CD8-positive, alpha-beta memory T cell (primary cell): ENCODE measurements around the gene TGFB1I1. TPM values are rescaled to one million over a fixed set of nuclear protein-coding genes. Genes with fewer than 3 reads are reported as not detected.
"Not testable (repeated sequence)": the region's sequence is repeated elsewhere in the genome, so short reads cannot be mapped to it uniquely, and the experiment has no call there.

Experiments
- CTCF ChIA-PET: fragments of 350-600 bp; sonication (Branson Sonifier 250); formaldehyde crosslinking; loops from one replicate; lab custom pipeline; 2021; ENCODE audit warnings: antibody characterized with exemption; lab: Charles Lee
- POLR2A ChIA-PET: fragments of 350-600 bp; sonication (Branson Sonifier 250); formaldehyde crosslinking; loops from one replicate; lab custom pipeline; 2021; ENCODE audit warnings: antibody characterized with exemption; lab: Charles Lee
- DNase-seq, 5 donors: peaks; one replicate each; pipeline versions ENCODE4 v3.0.0 to v3.0.0-alpha.2; 2020 to 2022; ENCODE audit warnings: mixed read lengths in 1 of 5
- H3K27ac ChIP-seq: one replicate; pipeline ENCODE4 v1.7.0; 2013; ENCODE audit warnings: low read depth, mild to moderate bottlenecking, low read length, moderate library complexity
- H3K27me3 ChIP-seq: 2 replicates; pipeline ENCODE4 v1.7.0; 2013; ENCODE audit warnings: low read length, mild to moderate bottlenecking; ENCODE audit not compliant: insufficient read depth, poor library complexity, severe bottlenecking
- H3K36me3 ChIP-seq: 2 replicates; pipeline ENCODE4 v1.7.0; 2013; ENCODE audit warnings: mild to moderate bottlenecking, low read length, moderate library complexity; ENCODE audit not compliant: insufficient read depth
- H3K4me1 ChIP-seq: 2 replicates; pipeline ENCODE4 v1.7.0; 2013; ENCODE audit warnings: mild to moderate bottlenecking, low read length, moderate library complexity; ENCODE audit not compliant: insufficient read depth
- H3K4me3 ChIP-seq: 2 replicates; pipeline ENCODE4 v1.7.0; 2013; ENCODE audit warnings: mild to moderate bottlenecking, low read length
- H3K9me3 ChIP-seq: 2 replicates; pipeline ENCODE4 v1.7.0; 2013; ENCODE audit warnings: mild to moderate bottlenecking, low read length
- H3K27ac Mint-ChIP-seq, 8 donors: one replicate each; pipeline ENCODE4 v1.8.0; 2020 to 2021; ENCODE audit warnings: mixed read lengths in 8 of 8, mild to moderate bottlenecking in 6 of 8, inconsistent platforms in 3 of 8, moderate library complexity in 3 of 8
- H3K27me3 Mint-ChIP-seq, 2 donors: one replicate each; pipeline ENCODE4 v1.8.0; 2020 to 2021; ENCODE audit warnings: mixed read lengths in 2 of 2, mild to moderate bottlenecking in 1 of 2, moderate library complexity in 1 of 2
- H3K36me3 Mint-ChIP-seq, 3 donors: one replicate each; pipeline ENCODE4 v1.8.0; 2020 to 2021; ENCODE audit warnings: mixed read lengths in 3 of 3, inconsistent platforms in 1 of 3, mild to moderate bottlenecking in 1 of 3
- H3K4me1 Mint-ChIP-seq, 3 donors: one replicate each; pipeline ENCODE4 v1.8.0; 2020 to 2021; ENCODE audit warnings: mixed read lengths in 3 of 3, inconsistent platforms in 1 of 3, mild to moderate bottlenecking in 1 of 3
- H3K4me3 Mint-ChIP-seq, 7 donors: one replicate each; pipeline ENCODE4 v1.8.0; 2020 to 2021; ENCODE audit warnings: mixed read lengths in 7 of 7, mild to moderate bottlenecking in 6 of 7, moderate library complexity in 4 of 7, inconsistent platforms in 2 of 7
- H3K9me3 Mint-ChIP-seq, 5 donors: one replicate each; pipeline ENCODE4 v1.8.0; 2020 to 2022; ENCODE audit warnings: mixed read lengths in 5 of 5, mild to moderate bottlenecking in 3 of 5, moderate library complexity in 2 of 5, inconsistent platforms in 1 of 5
- polyA plus RNA-seq: library from polyadenylated mRNA; unstranded; fragments of 300-500 nt; fragmentation: Illumina TruSeq; gene quantifications from one replicate; pipeline ENCODE4 v1.2.3, GENCODE V29; 2021
- total RNA-seq, 2 experiments: library from RNA; stranded (reverse); gene quantifications; one replicate each; pipeline ENCODE4 v1.2.3, GENCODE V29; 2021

The TGFB1I1 gene
- total and polyA plus RNA-seq, 3 experiments from 2014 or later, result 0.59 to 1.1 TPM; not detected in 1

DNA sequence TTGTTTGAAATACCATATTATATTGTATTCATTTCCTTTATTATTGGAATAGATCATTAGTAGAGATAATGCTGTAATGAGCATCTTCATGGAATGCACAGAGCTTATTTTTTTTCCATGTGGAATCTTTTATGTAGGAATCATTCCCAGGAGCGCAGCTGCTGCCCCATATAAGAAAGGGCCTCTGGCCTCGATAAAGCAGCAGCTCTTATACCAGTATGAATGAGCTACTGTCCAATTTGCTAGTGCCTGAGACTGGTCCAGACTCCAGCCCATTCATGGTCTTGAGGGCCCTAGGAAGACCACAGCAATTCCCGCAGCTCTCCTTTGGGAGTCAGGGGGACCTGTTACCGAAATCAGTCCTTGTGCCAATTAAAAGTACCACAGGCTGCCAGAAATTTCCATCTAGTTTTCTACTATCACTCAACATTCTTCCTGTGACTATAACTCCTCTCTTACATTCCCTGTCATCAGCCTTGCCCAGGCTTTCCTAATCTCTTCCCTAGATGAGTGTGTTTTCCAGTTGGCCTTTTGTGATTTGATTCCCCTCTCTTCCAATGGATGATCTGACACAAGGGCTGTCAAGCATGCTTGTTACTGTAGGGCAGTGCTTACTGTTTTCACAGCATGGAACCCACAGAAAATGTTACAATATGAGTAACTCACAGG, 31.3 kb upstream of the TGFB1I1 start:
- Histone ChIP-seq H3K27me3 (no peaks in the 10 kb centered on the region), H3K27ac (no peak overlapping the region), H3K4me1 (no peaks in the 10 kb centered on the region), H3K36me3 (no peaks in the 10 kb centered on the region), H3K4me3 (no peak overlapping the region), H3K9me3 (no peaks in the 10 kb centered on the region)
- Mint-ChIP-seq H3K36me3 (peaks cover 0 to 2% (median 0%) of the 10 kb centered on the region in 3 donors), H3K9me3 (no peaks in the 10 kb centered on the region), H3K27ac (peak overlapping the region in 1 of 8 donors; percentile 2), H3K4me1 (peaks cover 12 to 19% (median 18%) of the 10 kb centered on the region in 3 donors), H3K27me3 (peaks cover 0 to 3% of the 10 kb centered on the region in 2 donors), H3K4me3 (peak overlapping the region in 3 of 7 donors; percentile 34 to 84 (median 40))
- ChIA-PET CTCF (interaction anchor here (1.6 to 3.3 kb wide), 3 partner anchors 9 to 458 kb away, joined by 3 to 17 read pairs (median 3); no protein-coding TSS in a partner anchor), POLR2A (no interaction called here)
- no peak for DNase-seq

- CTCF ChIA-PET, result interaction anchor here (0.7 to 3.3 kb wide), 13 partner anchors 9 to 490 kb away, joined by 3 to 24 read pairs (median 4); partner anchors contain the start of genes ARMC5 and HSD3B7
- no peaks in the 10 kb centered on the region for H3K9me3 Mint-ChIP-seq
- peaks cover 0 to 3% of the 10 kb centered on the region in 2 donors for H3K27me3 Mint-ChIP-seq
- POLR2A ChIA-PET, result interaction anchor here (0.8 to 1.8 kb wide), 2 partner anchors 17 to 262 kb away, joined by 4 to 6 read pairs; partner anchors contain the start of gene FUS
- H3K36me3 ChIP-seq, result no peaks in the 10 kb centered on the region
- H3K27me3 ChIP-seq, result no peaks in the 10 kb centered on the region
- no peak overlapping the region for H3K4me3 ChIP-seq
- no peak for DNase-seq
- H3K9me3 ChIP-seq, result no peaks in the 10 kb centered on the region
- H3K27ac ChIP-seq, result no peak overlapping the region
- peaks cover 0 to 2% (median 0%) of the 10 kb centered on the region in 3 donors for H3K36me3 Mint-ChIP-seq
- peak overlapping the region; percentile 66 to 84 (median 78) for H3K4me3 Mint-ChIP-seq
- peak overlapping the region in 2 of 8 donors; percentile 58 to 59 for H3K27ac Mint-ChIP-seq
- peaks cover 12 to 19% (median 18%) of the 10 kb centered on the region in 3 donors for H3K4me1 Mint-ChIP-seq
- no peaks in the 10 kb centered on the region for H3K4me1 ChIP-seq
These were observed 30.0 kb upstream of the TGFB1I1 start for GRCh38 chr16:31441956-31442355.

- H3K9me3 Mint-ChIP-seq, H3K36me3 Mint-ChIP-seq, H3K27me3 ChIP-seq, POLR2A ChIA-PET, CTCF ChIA-PET, H3K9me3 ChIP-seq, H3K4me3 Mint-ChIP-seq, DNase-seq, H3K4me3 ChIP-seq, H3K4me1 ChIP-seq, H3K36me3 ChIP-seq, H3K27ac ChIP-seq, H3K27me3 Mint-ChIP-seq: not testable (repeated sequence)
- H3K4me1 Mint-ChIP-seq, result peaks cover 6 to 15% (median 11%) of the 10 kb centered on the region in 3 donors
- peak overlapping the region in 2 of 8 donors; percentile 3 to 75 for H3K27ac Mint-ChIP-seq
These were observed 26.0 kb upstream of the TGFB1I1 start for GRCh38 chr16:31445931-31446330.

DNA sequence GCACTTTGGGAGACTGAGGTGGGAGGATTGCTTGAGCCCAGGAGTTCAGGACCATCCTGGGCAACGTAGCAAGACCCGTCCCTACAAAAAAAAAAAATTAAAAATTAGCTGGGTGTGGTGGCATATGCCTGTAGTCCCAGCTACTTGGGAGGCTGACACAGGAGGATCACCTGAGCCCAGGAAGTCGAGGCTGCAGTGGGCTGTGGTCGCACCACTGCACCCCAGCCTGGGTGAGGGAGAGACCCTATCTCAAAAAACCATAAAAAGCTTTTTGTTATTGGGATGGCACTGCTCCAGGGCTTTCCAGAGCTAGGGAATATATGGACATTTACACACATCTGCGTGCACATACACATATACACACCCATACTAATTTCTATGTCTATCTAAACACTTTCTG, 20.8 kb upstream of the TGFB1I1 start:
- H3K27ac ChIP-seq, result no peak overlapping the region
- Mint-ChIP-seq H3K9me3 (no peaks in the 10 kb centered on the region), H3K36me3 (peaks cover 0 to 9% (median 4%) of the 10 kb centered on the region in 3 donors), H3K27me3 (no peaks in the 10 kb centered on the region), H3K4me1 (peaks cover 23 to 36% (median 33%) of the 10 kb centered on the region in 3 donors), H3K4me3 (no peak overlapping the region), H3K27ac (peak overlapping the region in 3 of 8 donors; percentile 1 to 74 (median 19))
- ChIA-PET CTCF (interaction anchor here (1.0 to 1.5 kb wide), 5 partner anchors 8 to 417 kb away, joined by 3 to 12 read pairs (median 4); partner anchors contain the start of gene ZNF843), POLR2A (interaction anchor here (1.0 kb wide), 1 partner anchor 422 kb away, joined by 6 read pairs; the partner anchor contains the start of gene ZNF267)
- H3K4me1 ChIP-seq, result peaks cover 12% of the 10 kb centered on the region
- no peak overlapping the region for H3K4me3 ChIP-seq
- H3K36me3 ChIP-seq, result no peaks in the 10 kb centered on the region
- no peak for DNase-seq
- H3K9me3 ChIP-seq, result no peaks in the 10 kb centered on the region
- no peaks in the 10 kb centered on the region for H3K27me3 ChIP-seq

DNA sequence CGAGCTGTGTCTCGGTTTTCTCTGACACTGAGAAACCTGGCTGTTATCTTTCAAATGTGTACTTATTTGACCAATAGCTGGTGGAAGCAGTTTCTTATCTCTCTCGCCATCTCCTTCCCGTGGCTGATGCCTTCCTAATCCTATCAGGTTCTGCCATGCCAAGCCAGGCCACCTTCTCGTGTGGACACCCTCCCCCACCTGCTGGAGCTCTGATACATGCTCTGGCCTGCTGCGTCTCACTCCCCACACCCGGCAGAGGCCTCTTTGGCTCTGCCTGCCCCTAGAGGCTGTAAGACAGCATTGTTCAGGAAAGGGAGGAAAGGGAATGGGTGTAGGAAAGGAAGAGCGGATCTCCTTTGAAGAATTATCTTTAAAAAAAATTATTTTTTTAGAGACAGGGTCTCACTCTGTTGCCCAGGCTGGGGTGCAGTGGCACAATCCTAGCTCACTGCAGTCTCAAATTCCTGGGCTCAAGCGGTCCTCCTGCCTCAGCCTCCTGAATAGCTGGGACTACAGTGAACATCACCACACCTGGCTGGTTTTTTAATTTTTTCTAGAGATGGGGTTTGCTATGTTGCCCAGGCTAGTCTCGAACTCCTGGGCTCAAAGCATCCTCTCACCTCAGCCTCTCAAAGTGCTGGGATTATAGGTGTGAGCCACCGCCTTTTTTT, 20.1 kb upstream of the TGFB1I1 start:
- H3K4me1 ChIP-seq, result peaks cover 16% of the 10 kb centered on the region

DNA sequence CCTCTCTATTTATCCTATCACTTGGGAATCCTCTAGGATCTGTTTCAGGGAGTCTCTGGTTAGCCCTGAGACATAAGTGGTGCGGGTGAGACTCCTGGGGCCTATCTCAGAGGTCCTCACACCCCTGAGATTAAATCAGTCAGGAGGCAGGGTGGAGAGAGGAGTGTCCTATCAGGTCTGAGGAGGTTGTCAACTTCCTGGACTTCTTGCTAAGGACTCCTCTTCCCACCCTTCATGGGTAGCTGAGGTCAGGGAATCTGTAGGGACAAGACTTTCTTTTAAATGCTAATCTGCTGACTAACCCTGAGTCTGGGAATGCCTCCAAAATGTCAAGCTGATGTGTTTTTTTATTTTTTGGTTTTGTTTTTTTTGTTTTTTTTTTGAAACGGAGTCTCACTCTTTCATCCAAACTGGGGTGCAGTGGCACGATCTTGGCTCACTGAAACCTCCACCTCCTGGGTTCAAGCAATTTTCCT, 19.3 kb upstream of the TGFB1I1 start:
- H3K27ac Mint-ChIP-seq, result peak overlapping the region in 4 of 8 donors; percentile 13 to 95 (median 34)

More for the DNA sequence above, 20.1 kb upstream of the TGFB1I1 start:
- no peaks in the 10 kb centered on the region for H3K9me3 Mint-ChIP-seq
- H3K27ac Mint-ChIP-seq, result peak overlapping the region in 5 of 8 donors; percentile 19 to 95 (median 54)
- peaks cover 25 to 41% (median 39%) of the 10 kb centered on the region in 3 donors for H3K4me1 Mint-ChIP-seq
- Histone ChIP-seq H3K27me3 (no peaks in the 10 kb centered on the region), H3K9me3 (no peaks in the 10 kb centered on the region), H3K4me3 (no peak overlapping the region), H3K36me3 (no peaks in the 10 kb centered on the region), H3K27ac (no peak overlapping the region)
- CTCF ChIA-PET, result interaction anchor here (1.0 to 1.5 kb wide), 5 partner anchors 9 to 417 kb away, joined by 3 to 12 read pairs (median 4); partner anchors contain the start of gene ZNF843
- DNase-seq, result no peak
- POLR2A ChIA-PET, result interaction anchor here (1.0 kb wide), 1 partner anchor 422 kb away, joined by 6 read pairs; the partner anchor contains the start of gene ZNF267
- no peaks in the 10 kb centered on the region for H3K27me3 Mint-ChIP-seq
- no peak overlapping the region for H3K4me3 Mint-ChIP-seq
- H3K36me3 Mint-ChIP-seq, result peaks cover 0 to 9% (median 4%) of the 10 kb centered on the region in 3 donors

GRCh38 chr16:31453255-31454204, 18.4 kb upstream of the TGFB1I1 start:
- DNase-seq, result no peak
- H3K4me3 Mint-ChIP-seq, result peak overlapping the region in 1 of 7 donors; percentile 48
- no peaks in the 10 kb centered on the region for H3K9me3 Mint-ChIP-seq
- H3K36me3 ChIP-seq, result no peaks in the 10 kb centered on the region
- peaks cover 0 to 13% (median 4%) of the 10 kb centered on the region in 3 donors for H3K36me3 Mint-ChIP-seq
- H3K4me1 Mint-ChIP-seq, result peaks cover 41 to 56% (median 50%) of the 10 kb centered on the region in 3 donors
- H3K4me1 ChIP-seq, result peaks cover 32% of the 10 kb centered on the region
- no peaks in the 10 kb centered on the region for H3K27me3 ChIP-seq
- no peaks in the 10 kb centered on the region for H3K27me3 Mint-ChIP-seq
- peak overlapping the region in 4 of 8 donors; percentile 6 to 55 (median 30) for H3K27ac Mint-ChIP-seq
- ChIA-PET CTCF (interaction anchor here (1.0 kb wide), 1 partner anchor 11 kb away, joined by 4 read pairs; the partner anchor contains the start of gene ZNF843), POLR2A (interaction anchor here (0.7 kb wide), 1 partner anchor 15 kb away, joined by 6 read pairs; no protein-coding TSS in a partner anchor)
- no peaks in the 10 kb centered on the region for H3K9me3 ChIP-seq
- H3K27ac ChIP-seq, result peak overlapping the region; percentile 49
- no peak overlapping the region for H3K4me3 ChIP-seq

More for the DNA sequence above, 19.3 kb upstream of the TGFB1I1 start:
- H3K36me3 ChIP-seq, result no peaks in the 10 kb centered on the region
- no peak for DNase-seq
- Mint-ChIP-seq H3K36me3 (peaks cover 0 to 9% (median 4%) of the 10 kb centered on the region in 3 donors), H3K9me3 (no peaks in the 10 kb centered on the region), H3K4me3 (no peak overlapping the region), H3K4me1 (peaks cover 34 to 49% (median 43%) of the 10 kb centered on the region in 3 donors), H3K27me3 (no peaks in the 10 kb centered on the region)
- H3K27ac ChIP-seq, result peak overlapping the region; percentile 49
- ChIA-PET CTCF (interaction anchor here (1.0 kb wide), 1 partner anchor 10 kb away, joined by 4 read pairs; the partner anchor contains the start of gene ZNF843), POLR2A (no interaction called here)
- no peak overlapping the region for H3K4me3 ChIP-seq
- no peaks in the 10 kb centered on the region for H3K27me3 ChIP-seq
- no peaks in the 10 kb centered on the region for H3K9me3 ChIP-seq
- H3K4me1 ChIP-seq, result peaks cover 25% of the 10 kb centered on the region
